ENCODE data around the gene KIF18A. TPM values are rescaled to one million over a fixed set of nuclear protein-coding genes. Genes with fewer than 3 reads are reported as not detected.

The KIF18A gene
- total RNA-seq, 1 experiment from 2014 or later = 20.6 TPM

DNA sequence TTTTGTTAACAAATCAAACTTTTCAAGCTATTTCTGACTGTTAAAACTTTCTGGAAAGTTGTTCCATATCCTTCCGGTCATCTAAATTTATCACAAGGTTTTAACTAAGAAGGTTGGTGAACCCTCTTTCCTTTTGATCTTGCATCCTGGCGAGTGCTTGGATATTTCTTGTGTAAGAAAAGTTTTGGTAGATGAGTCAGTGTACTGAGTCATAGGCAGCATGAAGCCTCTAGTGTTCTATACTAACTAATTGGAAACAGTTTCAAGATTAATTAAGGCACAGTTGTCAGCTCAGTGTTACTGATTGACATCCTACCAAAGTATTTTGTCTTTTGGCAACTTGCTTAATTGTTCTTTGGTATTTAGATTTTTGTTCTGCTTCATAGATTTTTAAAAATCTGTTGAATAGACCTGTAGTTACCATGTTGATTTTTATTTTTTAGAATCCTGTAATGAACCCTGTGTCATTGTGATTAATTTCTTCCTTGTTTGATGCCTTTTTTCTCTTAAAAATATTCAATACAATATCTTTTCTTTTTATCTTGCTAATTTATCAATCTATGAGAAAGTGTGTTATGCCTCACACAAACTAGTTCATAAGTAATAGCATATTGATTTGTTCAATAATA lies 38.3 kb upstream of the KIF18A start:
- Mint-ChIP-seq H3K4me1 (no peaks in the 10 kb centered on the region), H3K36me3 (peaks cover 6% of the 10 kb centered on the region), H3K27me3 (ENCODE audit: low read depth) (no peaks in the 10 kb centered on the region), H3K27ac (no peak overlapping the region), H3K9me3 (peaks cover 7% of the 10 kb centered on the region), H3K4me3 (no peak overlapping the region)
- TF ChIP-seq MXD4 (CRISPR knock-in tag; IDR thresholded peaks at IDR 0.05; ENCODE audit: borderline replicate concordance) (no peak), ZNF396 (CRISPR knock-in tag; IDR thresholded peaks at IDR 0.05; ENCODE audit: borderline replicate concordance) (no peak), JAZF1 (CRISPR knock-in tag; IDR thresholded peaks at IDR 0.05) (no peak), ZNF232 (CRISPR knock-in tag; IDR thresholded peaks at IDR 0.05) (no peak), NFYB (CRISPR knock-in tag; conservative IDR thresholded peaks at IDR 0.05; ENCODE audit: low read depth) (no peak), HMGA2 (CRISPR knock-in tag; IDR thresholded peaks at IDR 0.05) (no peak), ZNF121 (CRISPR knock-in tag; IDR thresholded peaks at IDR 0.05) (no peak), CREB1 (CRISPR knock-in tag; IDR thresholded peaks at IDR 0.05) (no peak), EMX1 (CRISPR knock-in tag; IDR thresholded peaks at IDR 0.05) (no peak), NR1H2 (CRISPR knock-in tag; IDR thresholded peaks at IDR 0.05) (no peak), RORB (CRISPR knock-in tag; IDR thresholded peaks at IDR 0.05) (no peak), IRF2 (CRISPR knock-in tag; IDR thresholded peaks at IDR 0.05; ENCODE audit: borderline replicate concordance, low read depth) (no peak)
- TF ChIP-seq, protein P1, sequence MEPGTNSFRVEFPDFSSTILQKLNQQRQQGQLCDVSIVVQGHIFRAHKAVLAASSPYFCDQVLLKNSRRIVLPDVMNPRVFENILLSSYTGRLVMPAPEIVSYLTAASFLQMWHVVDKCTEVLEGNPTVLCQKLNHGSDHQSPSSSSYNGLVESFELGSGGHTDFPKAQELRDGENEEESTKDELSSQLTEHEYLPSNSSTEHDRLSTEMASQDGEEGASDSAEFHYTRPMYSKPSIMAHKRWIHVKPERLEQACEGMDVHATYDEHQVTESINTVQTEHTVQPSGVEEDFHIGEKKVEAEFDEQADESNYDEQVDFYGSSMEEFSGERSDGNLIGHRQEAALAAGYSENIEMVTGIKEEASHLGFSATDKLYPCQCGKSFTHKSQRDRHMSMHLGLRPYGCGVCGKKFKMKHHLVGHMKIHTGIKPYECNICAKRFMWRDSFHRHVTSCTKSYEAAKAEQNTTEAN (CRISPR knock-in tag; IDR thresholded peaks at IDR 0.05) = no peak
- TF ChIP-seq, protein P2, sequence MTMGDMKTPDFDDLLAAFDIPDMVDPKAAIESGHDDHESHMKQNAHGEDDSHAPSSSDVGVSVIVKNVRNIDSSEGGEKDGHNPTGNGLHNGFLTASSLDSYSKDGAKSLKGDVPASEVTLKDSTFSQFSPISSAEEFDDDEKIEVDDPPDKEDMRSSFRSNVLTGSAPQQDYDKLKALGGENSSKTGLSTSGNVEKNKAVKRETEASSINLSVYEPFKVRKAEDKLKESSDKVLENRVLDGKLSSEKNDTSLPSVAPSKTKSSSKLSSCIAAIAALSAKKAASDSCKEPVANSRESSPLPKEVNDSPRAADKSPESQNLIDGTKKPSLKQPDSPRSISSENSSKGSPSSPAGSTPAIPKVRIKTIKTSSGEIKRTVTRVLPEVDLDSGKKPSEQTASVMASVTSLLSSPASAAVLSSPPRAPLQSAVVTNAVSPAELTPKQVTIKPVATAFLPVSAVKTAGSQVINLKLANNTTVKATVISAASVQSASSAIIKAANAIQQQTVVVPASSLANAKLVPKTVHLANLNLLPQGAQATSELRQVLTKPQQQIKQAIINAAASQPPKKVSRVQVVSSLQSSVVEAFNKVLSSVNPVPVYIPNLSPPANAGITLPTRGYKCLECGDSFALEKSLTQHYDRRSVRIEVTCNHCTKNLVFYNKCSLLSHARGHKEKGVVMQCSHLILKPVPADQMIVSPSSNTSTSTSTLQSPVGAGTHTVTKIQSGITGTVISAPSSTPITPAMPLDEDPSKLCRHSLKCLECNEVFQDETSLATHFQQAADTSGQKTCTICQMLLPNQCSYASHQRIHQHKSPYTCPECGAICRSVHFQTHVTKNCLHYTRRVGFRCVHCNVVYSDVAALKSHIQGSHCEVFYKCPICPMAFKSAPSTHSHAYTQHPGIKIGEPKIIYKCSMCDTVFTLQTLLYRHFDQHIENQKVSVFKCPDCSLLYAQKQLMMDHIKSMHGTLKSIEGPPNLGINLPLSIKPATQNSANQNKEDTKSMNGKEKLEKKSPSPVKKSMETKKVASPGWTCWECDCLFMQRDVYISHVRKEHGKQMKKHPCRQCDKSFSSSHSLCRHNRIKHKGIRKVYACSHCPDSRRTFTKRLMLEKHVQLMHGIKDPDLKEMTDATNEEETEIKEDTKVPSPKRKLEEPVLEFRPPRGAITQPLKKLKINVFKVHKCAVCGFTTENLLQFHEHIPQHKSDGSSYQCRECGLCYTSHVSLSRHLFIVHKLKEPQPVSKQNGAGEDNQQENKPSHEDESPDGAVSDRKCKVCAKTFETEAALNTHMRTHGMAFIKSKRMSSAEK (CRISPR knock-in tag; IDR thresholded peaks at IDR 0.05; ENCODE audit: borderline replicate concordance) = no peak
- TF ChIP-seq, protein P3, sequence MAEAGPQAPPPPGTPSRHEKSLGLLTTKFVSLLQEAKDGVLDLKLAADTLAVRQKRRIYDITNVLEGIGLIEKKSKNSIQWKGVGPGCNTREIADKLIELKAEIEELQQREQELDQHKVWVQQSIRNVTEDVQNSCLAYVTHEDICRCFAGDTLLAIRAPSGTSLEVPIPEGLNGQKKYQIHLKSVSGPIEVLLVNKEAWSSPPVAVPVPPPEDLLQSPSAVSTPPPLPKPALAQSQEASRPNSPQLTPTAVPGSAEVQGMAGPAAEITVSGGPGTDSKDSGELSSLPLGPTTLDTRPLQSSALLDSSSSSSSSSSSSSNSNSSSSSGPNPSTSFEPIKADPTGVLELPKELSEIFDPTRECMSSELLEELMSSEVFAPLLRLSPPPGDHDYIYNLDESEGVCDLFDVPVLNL (CRISPR knock-in tag; IDR thresholded peaks at IDR 0.05; ENCODE audit: borderline replicate concordance, low read depth) = no peak
- TF ChIP-seq, protein P4, sequence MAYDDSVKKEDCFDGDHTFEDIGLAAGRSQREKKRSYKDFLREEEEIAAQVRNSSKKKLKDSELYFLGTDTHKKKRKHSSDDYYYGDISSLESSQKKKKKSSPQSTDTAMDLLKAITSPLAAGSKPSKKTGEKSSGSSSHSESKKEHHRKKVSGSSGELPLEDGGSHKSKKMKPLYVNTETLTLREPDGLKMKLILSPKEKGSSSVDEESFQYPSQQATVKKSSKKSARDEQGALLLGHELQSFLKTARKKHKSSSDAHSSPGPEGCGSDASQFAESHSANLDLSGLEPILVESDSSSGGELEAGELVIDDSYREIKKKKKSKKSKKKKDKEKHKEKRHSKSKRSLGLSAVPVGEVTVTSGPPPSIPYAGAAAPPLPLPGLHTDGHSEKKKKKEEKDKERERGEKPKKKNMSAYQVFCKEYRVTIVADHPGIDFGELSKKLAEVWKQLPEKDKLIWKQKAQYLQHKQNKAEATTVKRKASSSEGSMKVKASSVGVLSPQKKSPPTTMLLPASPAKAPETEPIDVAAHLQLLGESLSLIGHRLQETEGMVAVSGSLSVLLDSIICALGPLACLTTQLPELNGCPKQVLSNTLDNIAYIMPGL (CRISPR knock-in tag; IDR thresholded peaks at IDR 0.05) = no peak
- TF ChIP-seq, protein P5, sequence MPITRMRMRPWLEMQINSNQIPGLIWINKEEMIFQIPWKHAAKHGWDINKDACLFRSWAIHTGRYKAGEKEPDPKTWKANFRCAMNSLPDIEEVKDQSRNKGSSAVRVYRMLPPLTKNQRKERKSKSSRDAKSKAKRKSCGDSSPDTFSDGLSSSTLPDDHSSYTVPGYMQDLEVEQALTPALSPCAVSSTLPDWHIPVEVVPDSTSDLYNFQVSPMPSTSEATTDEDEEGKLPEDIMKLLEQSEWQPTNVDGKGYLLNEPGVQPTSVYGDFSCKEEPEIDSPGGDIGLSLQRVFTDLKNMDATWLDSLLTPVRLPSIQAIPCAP (CRISPR knock-in tag; IDR thresholded peaks at IDR 0.05) = no peak
- TF ChIP-seq, protein P6, sequence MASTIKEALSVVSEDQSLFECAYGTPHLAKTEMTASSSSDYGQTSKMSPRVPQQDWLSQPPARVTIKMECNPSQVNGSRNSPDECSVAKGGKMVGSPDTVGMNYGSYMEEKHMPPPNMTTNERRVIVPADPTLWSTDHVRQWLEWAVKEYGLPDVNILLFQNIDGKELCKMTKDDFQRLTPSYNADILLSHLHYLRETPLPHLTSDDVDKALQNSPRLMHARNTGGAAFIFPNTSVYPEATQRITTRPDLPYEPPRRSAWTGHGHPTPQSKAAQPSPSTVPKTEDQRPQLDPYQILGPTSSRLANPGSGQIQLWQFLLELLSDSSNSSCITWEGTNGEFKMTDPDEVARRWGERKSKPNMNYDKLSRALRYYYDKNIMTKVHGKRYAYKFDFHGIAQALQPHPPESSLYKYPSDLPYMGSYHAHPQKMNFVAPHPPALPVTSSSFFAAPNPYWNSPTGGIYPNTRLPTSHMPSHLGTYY (CRISPR knock-in tag; IDR thresholded peaks at IDR 0.05) = no peak
- TF ChIP-seq, protein P7, sequence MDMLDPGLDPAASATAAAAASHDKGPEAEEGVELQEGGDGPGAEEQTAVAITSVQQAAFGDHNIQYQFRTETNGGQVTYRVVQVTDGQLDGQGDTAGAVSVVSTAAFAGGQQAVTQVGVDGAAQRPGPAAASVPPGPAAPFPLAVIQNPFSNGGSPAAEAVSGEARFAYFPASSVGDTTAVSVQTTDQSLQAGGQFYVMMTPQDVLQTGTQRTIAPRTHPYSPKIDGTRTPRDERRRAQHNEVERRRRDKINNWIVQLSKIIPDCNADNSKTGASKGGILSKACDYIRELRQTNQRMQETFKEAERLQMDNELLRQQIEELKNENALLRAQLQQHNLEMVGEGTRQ (CRISPR knock-in tag; IDR thresholded peaks at IDR 0.05) = no peak
- TF ChIP-seq, protein P8, sequence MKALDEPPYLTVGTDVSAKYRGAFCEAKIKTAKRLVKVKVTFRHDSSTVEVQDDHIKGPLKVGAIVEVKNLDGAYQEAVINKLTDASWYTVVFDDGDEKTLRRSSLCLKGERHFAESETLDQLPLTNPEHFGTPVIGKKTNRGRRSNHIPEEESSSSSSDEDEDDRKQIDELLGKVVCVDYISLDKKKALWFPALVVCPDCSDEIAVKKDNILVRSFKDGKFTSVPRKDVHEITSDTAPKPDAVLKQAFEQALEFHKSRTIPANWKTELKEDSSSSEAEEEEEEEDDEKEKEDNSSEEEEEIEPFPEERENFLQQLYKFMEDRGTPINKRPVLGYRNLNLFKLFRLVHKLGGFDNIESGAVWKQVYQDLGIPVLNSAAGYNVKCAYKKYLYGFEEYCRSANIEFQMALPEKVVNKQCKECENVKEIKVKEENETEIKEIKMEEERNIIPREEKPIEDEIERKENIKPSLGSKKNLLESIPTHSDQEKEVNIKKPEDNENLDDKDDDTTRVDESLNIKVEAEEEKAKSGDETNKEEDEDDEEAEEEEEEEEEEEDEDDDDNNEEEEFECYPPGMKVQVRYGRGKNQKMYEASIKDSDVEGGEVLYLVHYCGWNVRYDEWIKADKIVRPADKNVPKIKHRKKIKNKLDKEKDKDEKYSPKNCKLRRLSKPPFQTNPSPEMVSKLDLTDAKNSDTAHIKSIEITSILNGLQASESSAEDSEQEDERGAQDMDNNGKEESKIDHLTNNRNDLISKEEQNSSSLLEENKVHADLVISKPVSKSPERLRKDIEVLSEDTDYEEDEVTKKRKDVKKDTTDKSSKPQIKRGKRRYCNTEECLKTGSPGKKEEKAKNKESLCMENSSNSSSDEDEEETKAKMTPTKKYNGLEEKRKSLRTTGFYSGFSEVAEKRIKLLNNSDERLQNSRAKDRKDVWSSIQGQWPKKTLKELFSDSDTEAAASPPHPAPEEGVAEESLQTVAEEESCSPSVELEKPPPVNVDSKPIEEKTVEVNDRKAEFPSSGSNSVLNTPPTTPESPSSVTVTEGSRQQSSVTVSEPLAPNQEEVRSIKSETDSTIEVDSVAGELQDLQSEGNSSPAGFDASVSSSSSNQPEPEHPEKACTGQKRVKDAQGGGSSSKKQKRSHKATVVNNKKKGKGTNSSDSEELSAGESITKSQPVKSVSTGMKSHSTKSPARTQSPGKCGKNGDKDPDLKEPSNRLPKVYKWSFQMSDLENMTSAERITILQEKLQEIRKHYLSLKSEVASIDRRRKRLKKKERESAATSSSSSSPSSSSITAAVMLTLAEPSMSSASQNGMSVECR (CRISPR knock-in tag; IDR thresholded peaks at IDR 0.05; ENCODE audit: borderline replicate concordance) = no peak
- ATAC-seq (no peak), DNase-seq (ENCODE audit: low spot score) (no peak)
- POLR2A ChIA-PET = no interaction called here
- CTCF ChIA-PET = no interaction called here
